Neural cell (in vitro differentiated cells): ENCODE measurements around the gene KIF19. TPM values are rescaled to one million over a fixed set of nuclear protein-coding genes. Genes with fewer than 3 reads are reported as not detected.

Experiments
- H2AFZ ChIP-seq: fragments of 200-600, 300-800 bp; sonication (generic), shearing (Covaris generic); 2 replicates; pipeline ENCODE4 v1.6.0; 2014; ENCODE audit warnings: low read depth, mild to moderate bottlenecking, antibody characterized with exemption, low read length, moderate library complexity
- H3F3A ChIP-seq: fragments of 200-600 bp; shearing (Covaris generic); 2 replicates; pipeline ENCODE4 v1.6.1; 2016; ENCODE audit warnings: mild to moderate bottlenecking, moderate library complexity, mixed read lengths, antibody characterized with exemption, low read length; ENCODE audit not compliant: insufficient read depth, poor library complexity, severe bottlenecking
- H3K27ac ChIP-seq: fragments of 200-600, 300-800 bp; sonication (generic), shearing (Covaris generic); 2 replicates; pipeline ENCODE4 v1.5.1; 2014; ENCODE audit warnings: mild to moderate bottlenecking, low read length, moderate library complexity
- H3K27me3 ChIP-seq: fragments of 300-800, 200-600 bp; sonication (generic), shearing (Covaris generic); 2 replicates; pipeline ENCODE4 v1.6.0; 2014; ENCODE audit warnings: mild to moderate bottlenecking, low read depth, low read length, moderate library complexity; ENCODE audit not compliant: insufficient read depth
- H3K36me3 ChIP-seq: fragments of 300-800, 200-600 bp; sonication (generic), shearing (Covaris generic); 2 replicates; pipeline ENCODE4 v1.5.1; 2014; ENCODE audit warnings: mild to moderate bottlenecking, antibody characterized with exemption, low read length, moderate library complexity; ENCODE audit not compliant: insufficient read depth
- H3K4me2 ChIP-seq: fragments of 300-800, 200-600 bp; sonication (generic), shearing (Covaris generic); 2 replicates; pipeline ENCODE4 v1.6.0; 2014; ENCODE audit warnings: mild to moderate bottlenecking, low read length
- H3K4me3 ChIP-seq: fragments of 300-800, 200-600 bp; sonication (generic), shearing (Covaris generic); 2 replicates; pipeline ENCODE4 v1.5.1; 2014; ENCODE audit warnings: mild to moderate bottlenecking, low read length, moderate library complexity
- H3K79me2 ChIP-seq: fragments of 200-600 bp; shearing (Covaris generic); replicated peaks from 2 replicates; pipeline ENCODE4 v1.6.0; 2014; ENCODE audit warnings: mild to moderate bottlenecking, low read length, moderate library complexity; ENCODE audit not compliant: insufficient read depth
- H3K9ac ChIP-seq: fragments of 300-800, 200-600 bp; sonication (generic), shearing (Covaris generic); 2 replicates; pipeline ENCODE4 v1.6.1; 2016; ENCODE audit warnings: mild to moderate bottlenecking, low read length, mixed read lengths
- H3K9me2 ChIP-seq: fragments of 200-600 bp; shearing (Covaris generic); 2 replicates; pipeline ENCODE4 v1.6.1; 2016; ENCODE audit warnings: mild to moderate bottlenecking, low read length, mixed read lengths; ENCODE audit not compliant: insufficient read depth
- H3K9me3 ChIP-seq: fragments of 200-600, 300-800 bp; sonication (generic), shearing (Covaris generic); 2 replicates; pipeline ENCODE4 v1.6.1; 2016; ENCODE audit warnings: mild to moderate bottlenecking, mixed run types, low read length, moderate library complexity, mixed read lengths
- H4K20me1 ChIP-seq: fragments of 200-600 bp; shearing (Covaris generic); 2 replicates; pipeline ENCODE4 v1.6.1; 2016; ENCODE audit warnings: mild to moderate bottlenecking, mixed run types; ENCODE audit not compliant: insufficient read depth
- CTCF ChIP-seq: fragments of 450-650 bp; IDR thresholded peaks from 2 replicates; pipeline ENCODE4 v1.5.1; 2014; ENCODE audit warnings: antibody characterized with exemption, mild to moderate bottlenecking, moderate library complexity; ENCODE audit not compliant: poor library complexity, severe bottlenecking
- EP300 ChIP-seq: fragments of 450-650 bp; conservative IDR thresholded peaks from 2 replicates; pipeline ENCODE4 v1.6.1; 2014; ENCODE audit warnings: antibody characterized with exemption, mild to moderate bottlenecking, moderate library complexity; ENCODE audit not compliant: poor library complexity, severe bottlenecking
- EZH2 ChIP-seq: fragments of 200-600, 300-800 bp; shearing (Covaris generic), sonication (generic); IDR thresholded peaks from 2 replicates; pipeline ENCODE4 v1.6.1; 2014; ENCODE audit warnings: antibody characterized with exemption, low read length, borderline replicate concordance, mild to moderate bottlenecking; ENCODE audit not compliant: insufficient read depth, poor library complexity, severe bottlenecking
- MXI1 ChIP-seq: fragments of 450-650 bp; conservative IDR thresholded peaks from 2 replicates; pipeline ENCODE4 v1.6.1; 2014; ENCODE audit warnings: antibody characterized with exemption, mild to moderate bottlenecking; ENCODE audit not compliant: poor library complexity, severe bottlenecking
- POLR2AphosphoS5 ChIP-seq: IDR thresholded peaks from 2 replicates; pipeline ENCODE4 v1.6.1; 2012
- SMC3 ChIP-seq: fragments of 450-650 bp; conservative IDR thresholded peaks from 2 replicates; pipeline ENCODE4 v1.6.1; 2014; ENCODE audit warnings: antibody characterized with exemption, mild to moderate bottlenecking, moderate library complexity; ENCODE audit not compliant: poor library complexity
- TAF1 ChIP-seq: IDR thresholded peaks from 2 replicates; pipeline ENCODE4 v1.6.1; 2012; ENCODE audit warnings: low read depth
- polyA plus RNA-seq: library from polyadenylated mRNA; depleted of rRNA; stranded (reverse); fragments of >200 nt; gene quantifications from 2 replicates; pipeline ENCODE4 v1.2.3, GENCODE V29; 2014
- TF ChIP-seq, protein P1 (sequence below): IDR thresholded peaks from 2 replicates; pipeline ENCODE4 v1.6.1; 2012; ENCODE audit warnings: borderline replicate concordance

Gene KIF19
- polyA plus RNA-seq, 1 donor from 2014 or later: not detected

DNA sequence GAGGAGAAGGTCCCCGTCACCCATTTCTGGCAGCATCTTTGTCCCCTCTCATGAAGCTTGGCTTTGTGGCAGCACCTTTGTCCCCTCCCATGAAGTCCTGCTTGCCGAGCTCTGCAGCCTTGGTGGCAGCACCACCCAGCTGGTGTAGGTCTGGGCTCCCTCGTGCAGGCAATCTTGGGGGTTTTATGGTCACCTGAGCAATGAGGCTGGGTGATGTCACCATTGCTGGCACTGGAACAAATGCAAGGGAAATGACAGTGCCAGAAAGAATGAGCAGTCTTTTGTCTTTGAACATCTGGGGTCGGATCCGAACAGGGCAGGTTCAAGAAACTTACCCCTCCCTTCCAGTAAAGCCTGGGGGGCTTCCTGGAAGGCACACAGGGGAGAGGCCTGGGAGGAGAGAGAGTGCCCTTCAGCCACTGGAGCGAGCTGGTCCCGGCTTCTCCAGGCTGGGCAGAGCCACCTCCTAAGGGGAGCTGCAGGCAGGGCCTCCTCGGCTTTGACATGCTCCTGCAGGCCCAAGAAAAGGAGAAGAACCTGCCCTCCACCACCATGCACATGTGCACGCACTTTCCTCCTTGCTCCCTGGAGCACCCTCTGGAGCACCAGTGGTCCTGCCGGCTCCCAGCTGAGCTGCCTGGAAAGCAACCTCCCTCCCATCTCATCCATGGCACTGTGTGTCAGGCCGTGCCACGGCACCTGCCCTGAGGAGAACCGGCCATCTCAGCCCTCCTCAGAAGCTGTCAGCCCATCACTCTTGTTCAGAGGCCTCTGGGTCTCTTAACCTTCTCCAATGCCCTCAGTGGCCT is 19.6 kb downstream of the KIF19 start:
- H3K27ac ChIP-seq: no peak overlapping the region
- no peak overlapping the region for H3K9ac ChIP-seq
- no peaks in the 10 kb centered on the region for H3K36me3 ChIP-seq
- no peak overlapping the region for H3K4me3 ChIP-seq
- H3K79me2 ChIP-seq: no peaks in the 10 kb centered on the region
- no peaks in the 10 kb centered on the region for H3K9me3 ChIP-seq
- H3F3A ChIP-seq: no peaks in the 10 kb centered on the region
- no peak overlapping the region for H2AFZ ChIP-seq
- TF ChIP-seq EP300: no peak
- TF ChIP-seq, protein P1, sequence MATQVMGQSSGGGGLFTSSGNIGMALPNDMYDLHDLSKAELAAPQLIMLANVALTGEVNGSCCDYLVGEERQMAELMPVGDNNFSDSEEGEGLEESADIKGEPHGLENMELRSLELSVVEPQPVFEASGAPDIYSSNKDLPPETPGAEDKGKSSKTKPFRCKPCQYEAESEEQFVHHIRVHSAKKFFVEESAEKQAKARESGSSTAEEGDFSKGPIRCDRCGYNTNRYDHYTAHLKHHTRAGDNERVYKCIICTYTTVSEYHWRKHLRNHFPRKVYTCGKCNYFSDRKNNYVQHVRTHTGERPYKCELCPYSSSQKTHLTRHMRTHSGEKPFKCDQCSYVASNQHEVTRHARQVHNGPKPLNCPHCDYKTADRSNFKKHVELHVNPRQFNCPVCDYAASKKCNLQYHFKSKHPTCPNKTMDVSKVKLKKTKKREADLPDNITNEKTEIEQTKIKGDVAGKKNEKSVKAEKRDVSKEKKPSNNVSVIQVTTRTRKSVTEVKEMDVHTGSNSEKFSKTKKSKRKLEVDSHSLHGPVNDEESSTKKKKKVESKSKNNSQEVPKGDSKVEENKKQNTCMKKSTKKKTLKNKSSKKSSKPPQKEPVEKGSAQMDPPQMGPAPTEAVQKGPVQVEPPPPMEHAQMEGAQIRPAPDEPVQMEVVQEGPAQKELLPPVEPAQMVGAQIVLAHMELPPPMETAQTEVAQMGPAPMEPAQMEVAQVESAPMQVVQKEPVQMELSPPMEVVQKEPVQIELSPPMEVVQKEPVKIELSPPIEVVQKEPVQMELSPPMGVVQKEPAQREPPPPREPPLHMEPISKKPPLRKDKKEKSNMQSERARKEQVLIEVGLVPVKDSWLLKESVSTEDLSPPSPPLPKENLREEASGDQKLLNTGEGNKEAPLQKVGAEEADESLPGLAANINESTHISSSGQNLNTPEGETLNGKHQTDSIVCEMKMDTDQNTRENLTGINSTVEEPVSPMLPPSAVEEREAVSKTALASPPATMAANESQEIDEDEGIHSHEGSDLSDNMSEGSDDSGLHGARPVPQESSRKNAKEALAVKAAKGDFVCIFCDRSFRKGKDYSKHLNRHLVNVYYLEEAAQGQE: no peak
- no peak for TF ChIP-seq SMC3
- no peak for TF ChIP-seq EZH2
- TF ChIP-seq TAF1: no peak
- no peak for TF ChIP-seq MXI1
- no peak for TF ChIP-seq CTCF
- TF ChIP-seq POLR2AphosphoS5: no peak
- H4K20me1 ChIP-seq: no peaks in the 10 kb centered on the region
- no peak overlapping the region for H3K4me2 ChIP-seq
- H3K27me3 ChIP-seq: no peaks in the 10 kb centered on the region
- H3K9me2 ChIP-seq: no peaks in the 10 kb centered on the region

DNA sequence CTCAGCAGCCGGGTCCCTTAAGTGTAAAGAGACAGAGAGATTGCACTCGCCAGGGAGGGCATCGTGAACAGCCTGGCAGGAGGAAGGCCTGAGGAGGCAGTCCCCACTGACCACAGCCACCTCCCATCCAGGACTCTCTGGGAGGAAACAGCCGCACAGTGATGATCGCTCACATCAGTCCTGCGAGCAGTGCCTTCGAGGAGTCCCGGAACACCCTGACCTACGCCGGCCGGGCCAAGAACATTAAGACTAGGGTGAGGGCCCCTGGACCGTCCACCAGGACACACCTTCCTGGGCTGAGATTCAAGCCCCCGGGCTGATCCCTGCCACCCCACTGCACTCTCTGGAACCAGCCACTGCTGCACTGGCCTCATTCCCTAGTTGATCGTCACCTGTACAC is 21.6 kb downstream of the KIF19 start:
- TF ChIP-seq EP300 (no peak), POLR2AphosphoS5 (no peak)
- TF ChIP-seq, protein P1: no peak
- H2AFZ ChIP-seq: no peak overlapping the region
- no peaks in the 10 kb centered on the region for H3K36me3 ChIP-seq

More for the DNA sequence above, 21.6 kb downstream of the KIF19 start:
- no peak overlapping the region for H3K27ac ChIP-seq
- no peak overlapping the region for H3K9ac ChIP-seq
- H3K4me2 ChIP-seq: no peak overlapping the region
- no peak overlapping the region for H3K4me3 ChIP-seq
- peaks cover 18% of the 10 kb centered on the region for H3K27me3 ChIP-seq
- no peaks in the 10 kb centered on the region for H4K20me1 ChIP-seq
- H3K9me3 ChIP-seq: no peaks in the 10 kb centered on the region
- no peaks in the 10 kb centered on the region for H3K79me2 ChIP-seq
- H3K9me2 ChIP-seq: no peaks in the 10 kb centered on the region
- no peaks in the 10 kb centered on the region for H3F3A ChIP-seq
